Mesenchymal stem cell (in vitro differentiated cells and primary cell): Measurements from ENCODE around the gene TNS1.

Experiments
- DNase-seq: peaks from one replicate; pipeline ENCODE4 v3.0.0-alpha.2; 2013
- H2AFZ ChIP-seq: one replicate; pipeline ENCODE4 v1.6.1; 2013; ENCODE audit warnings: low read depth, mild to moderate bottlenecking, control low read depth, inconsistent platforms, low read length, moderate library complexity
- H2AK5ac ChIP-seq: 2 replicates; pipeline ENCODE4 v1.6.1; 2013; ENCODE audit warnings: low read length, moderate library complexity, mild to moderate bottlenecking, inconsistent platforms; ENCODE audit not compliant: severe bottlenecking
- H2BK120ac ChIP-seq: one replicate; pipeline ENCODE4 v1.6.1; 2013; ENCODE audit warnings: low read depth, mild to moderate bottlenecking, inconsistent platforms, low read length, moderate library complexity
- H2BK12ac ChIP-seq, 2 experiments: one replicate each; pipeline ENCODE4 v1.6.1; 2013; ENCODE audit warnings: inconsistent platforms in 2 of 2, low read length in 2 of 2, mild to moderate bottlenecking in 2 of 2, moderate library complexity in 2 of 2, control low read depth in 1 of 2
- H2BK15ac ChIP-seq: one replicate; pipeline ENCODE4 v1.6.1; 2013; ENCODE audit warnings: mild to moderate bottlenecking, low read depth, inconsistent platforms; ENCODE audit not compliant: poor library complexity, severe bottlenecking
- H2BK5ac ChIP-seq: 2 replicates; pipeline ENCODE4 v1.6.1; 2013; ENCODE audit warnings: low read depth, mild to moderate bottlenecking, low read length, control low read depth, inconsistent platforms; ENCODE audit not compliant: poor library complexity, severe bottlenecking
- H3K14ac ChIP-seq, 2 experiments: one replicate each; pipeline ENCODE4 v1.6.1; 2013; ENCODE audit warnings: inconsistent platforms in 2 of 2, low read length in 2 of 2, control low read depth in 1 of 2, mild to moderate bottlenecking in 1 of 2, moderate library complexity in 1 of 2
- H3K18ac ChIP-seq, 2 experiments: one replicate each; pipeline ENCODE4 v1.6.1; 2013; ENCODE audit warnings: inconsistent platforms in 2 of 2, low read length in 2 of 2, control low read depth in 1 of 2, low read depth in 1 of 2, mild to moderate bottlenecking in 1 of 2
- H3K23ac ChIP-seq, 2 experiments: one replicate each; pipeline ENCODE4 v1.6.1; 2013; ENCODE audit warnings: inconsistent platforms in 2 of 2, low read length in 2 of 2, mild to moderate bottlenecking in 2 of 2, moderate library complexity in 2 of 2, control low read depth in 1 of 2
- H3K27ac ChIP-seq: 2 replicates; pipeline ENCODE4 v1.5.1; 2013; ENCODE audit warnings: mild to moderate bottlenecking, moderate library complexity, low read length, control low read depth, inconsistent platforms; ENCODE audit not compliant: poor library complexity, severe bottlenecking
- H3K27me3 ChIP-seq, 2 experiments: 2 replicates each; pipeline versions ENCODE4 v1.6.1 to v1.7.0; 2013; ENCODE audit warnings: low read length in 2 of 2, mild to moderate bottlenecking in 2 of 2, moderate library complexity in 2 of 2, control low read depth in 1 of 2, inconsistent platforms in 1 of 2; ENCODE audit not compliant: control insufficient read depth in 1 of 2, insufficient read depth in 1 of 2
- H3K36me3 ChIP-seq, 2 experiments: 2 replicates each; pipeline versions ENCODE4 v1.6.1 to v1.7.0; 2013; ENCODE audit warnings: low read length in 2 of 2, control low read depth in 1 of 2, inconsistent platforms in 1 of 2, low read depth in 1 of 2, mild to moderate bottlenecking in 1 of 2; ENCODE audit not compliant: insufficient read depth in 2 of 2, control insufficient read depth in 1 of 2
- H3K4ac ChIP-seq, 2 experiments: one replicate each; pipeline ENCODE4 v1.6.1; 2013; ENCODE audit warnings: inconsistent platforms in 2 of 2, low read length in 2 of 2, mild to moderate bottlenecking in 2 of 2, moderate library complexity in 2 of 2, control low read depth in 1 of 2, low read depth in 1 of 2
- H3K4me1 ChIP-seq: 2 replicates; pipeline ENCODE4 v1.6.1; 2013; ENCODE audit warnings: low read depth, low read length, control low read depth; ENCODE audit not compliant: control insufficient read depth, insufficient read depth
- H3K4me2 ChIP-seq: 2 replicates; pipeline ENCODE4 v1.6.1; 2013; ENCODE audit warnings: low read length, mild to moderate bottlenecking, inconsistent platforms; ENCODE audit not compliant: poor library complexity, severe bottlenecking
- H3K4me3 ChIP-seq, 2 experiments: 2 replicates each; pipeline versions ENCODE4 v1.5.1 to v1.7.0; 2013; ENCODE audit warnings: low read length in 2 of 2, mild to moderate bottlenecking in 2 of 2, control low read depth in 1 of 2, low read depth in 1 of 2; ENCODE audit not compliant: insufficient read depth in 1 of 2
- H3K79me1 ChIP-seq: replicated peaks from 2 replicates; pipeline ENCODE4 v1.6.1; 2013; ENCODE audit warnings: mild to moderate bottlenecking, control low read depth, low read length, inconsistent platforms; ENCODE audit not compliant: poor library complexity, severe bottlenecking
- H3K9ac ChIP-seq: 2 replicates; pipeline ENCODE4 v1.7.0; 2013; ENCODE audit warnings: mild to moderate bottlenecking, low read length, moderate library complexity
- H3K9me3 ChIP-seq: 2 replicates; pipeline ENCODE4 v1.7.0; 2013; ENCODE audit warnings: mild to moderate bottlenecking, low read length; ENCODE audit not compliant: control insufficient read depth
- H4K8ac ChIP-seq: one replicate; pipeline ENCODE4 v1.6.1; 2013; ENCODE audit warnings: inconsistent platforms, mild to moderate bottlenecking, low read length, moderate library complexity
- H4K91ac ChIP-seq: one replicate; pipeline ENCODE4 v1.6.1; 2013; ENCODE audit warnings: mild to moderate bottlenecking, low read length, inconsistent platforms
- WGBS: methylation state at CpG from one replicate; pipeline ENCODE4 v1.1.7; 2013; ENCODE audit warnings: mixed read lengths; 5-methylcytosine and 5-hydroxymethylcytosine counted together

TNS1 gene

GRCh38 chr2:217974389-217975005 lies 28.3 kb downstream of the TNS1 start:
- H3K18ac ChIP-seq, result no peak overlapping the region
- WGBS, result 91% methylated on average over 8 of the region's 8 CpGs

GRCh38 chr2:217973008-217973787 lies 29.6 kb downstream of the TNS1 start:
- Histone ChIP-seq H3K4me2 (no peak overlapping the region), H3K9me3 (no peaks in the 10 kb centered on the region), H2AFZ (no peak overlapping the region), H3K36me3 (peaks cover 0 to 65% of the 10 kb centered on the region in 2 experiments), H3K14ac (no peak overlapping the region), H3K4me1 (peaks cover 7% of the 10 kb centered on the region), H3K4ac (no peak overlapping the region), H2BK120ac (no peak overlapping the region), H3K18ac (no peak overlapping the region), H3K79me1 (peaks cover 15% of the 10 kb centered on the region), H4K91ac (no peak overlapping the region), H3K9ac (no peak overlapping the region), H2BK15ac (no peak overlapping the region), H3K27me3 (no peaks in the 10 kb centered on the region), H3K27ac (no peak overlapping the region), H2AK5ac (no peak overlapping the region), H2BK12ac (no peak overlapping the region), H3K23ac (no peak overlapping the region), H2BK5ac (no peak overlapping the region), H3K4me3 (no peak overlapping the region), H4K8ac (peak overlapping the region; percentile 13)
- no peak for DNase-seq
- 94% methylated on average over 11 of the region's 11 CpGs for WGBS

More at GRCh38 chr2:217974389-217975005, 28.3 kb downstream of the TNS1 start:
- H3K4me3 ChIP-seq, result no peak overlapping the region
- no peak overlapping the region for H3K4me2 ChIP-seq
- peaks cover 14% of the 10 kb centered on the region for H3K4me1 ChIP-seq
- H2BK15ac ChIP-seq, result no peak overlapping the region
- H3K27ac ChIP-seq, result no peak overlapping the region
- no peak overlapping the region for H3K23ac ChIP-seq
- no peak overlapping the region for H2AFZ ChIP-seq
- no peak overlapping the region for H4K8ac ChIP-seq
- H3K27me3 ChIP-seq, result no peaks in the 10 kb centered on the region
- no peak overlapping the region for H3K4ac ChIP-seq
- no peak overlapping the region for H2BK5ac ChIP-seq
- H2BK12ac ChIP-seq, result no peak overlapping the region
- H3K14ac ChIP-seq, result no peak overlapping the region
- no peak overlapping the region for H2BK120ac ChIP-seq
- no peak overlapping the region for H3K9ac ChIP-seq
- no peak overlapping the region for H4K91ac ChIP-seq
- no peaks in the 10 kb centered on the region for H3K9me3 ChIP-seq
- no peak for DNase-seq
- peaks cover 15% of the 10 kb centered on the region for H3K79me1 ChIP-seq
- H3K36me3 ChIP-seq, result peaks cover 0 to 65% of the 10 kb centered on the region in 2 experiments
- no peak overlapping the region for H2AK5ac ChIP-seq

- Histone ChIP-seq H3K4me3 (no peak overlapping the region), H3K79me1 (peaks cover 12% of the 10 kb centered on the region), H3K9me3 (no peaks in the 10 kb centered on the region), H2BK120ac (no peak overlapping the region), H4K91ac (no peak overlapping the region), H3K4me2 (no peak overlapping the region), H3K27ac (no peak overlapping the region), H3K23ac (no peak overlapping the region), H3K9ac (no peak overlapping the region), H3K27me3 (no peaks in the 10 kb centered on the region), H3K36me3 (peaks cover 0 to 58% of the 10 kb centered on the region in 2 experiments), H2BK12ac (no peak overlapping the region), H2BK15ac (no peak overlapping the region), H4K8ac (no peak overlapping the region), H2BK5ac (no peak overlapping the region), H3K14ac (no peak overlapping the region), H2AFZ (no peak overlapping the region), H3K18ac (no peak overlapping the region), H3K4ac (no peak overlapping the region), H3K4me1 (peaks cover 2% of the 10 kb centered on the region), H2AK5ac (no peak overlapping the region)
- 95% methylated on average over 1 of the region's 1 CpG for WGBS
- peak; percentile 8 for DNase-seq
Observed at GRCh38 chr2:217972490-217972889, 30.3 kb downstream of the TNS1 start.

GRCh38 chr2:217972037-217972436 lies 30.8 kb downstream of the TNS1 start:
- no peak overlapping the region for H3K18ac ChIP-seq
- H3K14ac ChIP-seq, result no peak overlapping the region
- no peak overlapping the region for H2BK120ac ChIP-seq
- H3K27ac ChIP-seq, result no peak overlapping the region
- H2BK5ac ChIP-seq, result no peak overlapping the region
- no peak overlapping the region for H4K8ac ChIP-seq
- no peak overlapping the region for H2AFZ ChIP-seq
- H3K79me1 ChIP-seq, result peaks cover 12% of the 10 kb centered on the region
- H2BK15ac ChIP-seq, result no peak overlapping the region
- DNase-seq, result no peak
- no peak overlapping the region for H2AK5ac ChIP-seq
- no peak overlapping the region for H3K23ac ChIP-seq
- no CpG with 5 or more reads among the region's 1 CpG for WGBS
- no peak overlapping the region for H3K4me3 ChIP-seq
- H3K4me1 ChIP-seq, result peaks cover 2% of the 10 kb centered on the region
- H4K91ac ChIP-seq, result no peak overlapping the region
- H3K9me3 ChIP-seq, result no peaks in the 10 kb centered on the region
- no peak overlapping the region for H2BK12ac ChIP-seq
- peaks cover 0 to 53% of the 10 kb centered on the region in 2 experiments for H3K36me3 ChIP-seq
- no peak overlapping the region for H3K4me2 ChIP-seq
- no peaks in the 10 kb centered on the region for H3K27me3 ChIP-seq
- H3K9ac ChIP-seq, result no peak overlapping the region
- no peak overlapping the region for H3K4ac ChIP-seq
